OCI-LY1 (cell line): ENCODE measurements around the gene DLX4.

Experiments
- CTCF ChIP-seq: fragments of 200-600 bp; sonication (generic), shearing (Covaris generic); IDR thresholded peaks from 2 replicates; pipeline ENCODE4 v1.5.1; 2017; ENCODE audit warnings: mild to moderate bottlenecking, antibody characterized with exemption, low read length, moderate library complexity, mixed read lengths
- EZH2 ChIP-seq: fragments of 200-600 bp; sonication (generic), shearing (Covaris generic); IDR thresholded peaks from 2 replicates; pipeline ENCODE4 v1.8.0; 2017; ENCODE audit warnings: borderline replicate concordance, mixed run types, mild to moderate bottlenecking, antibody characterized with exemption, low read length, moderate library complexity, mixed read lengths

DNA sequence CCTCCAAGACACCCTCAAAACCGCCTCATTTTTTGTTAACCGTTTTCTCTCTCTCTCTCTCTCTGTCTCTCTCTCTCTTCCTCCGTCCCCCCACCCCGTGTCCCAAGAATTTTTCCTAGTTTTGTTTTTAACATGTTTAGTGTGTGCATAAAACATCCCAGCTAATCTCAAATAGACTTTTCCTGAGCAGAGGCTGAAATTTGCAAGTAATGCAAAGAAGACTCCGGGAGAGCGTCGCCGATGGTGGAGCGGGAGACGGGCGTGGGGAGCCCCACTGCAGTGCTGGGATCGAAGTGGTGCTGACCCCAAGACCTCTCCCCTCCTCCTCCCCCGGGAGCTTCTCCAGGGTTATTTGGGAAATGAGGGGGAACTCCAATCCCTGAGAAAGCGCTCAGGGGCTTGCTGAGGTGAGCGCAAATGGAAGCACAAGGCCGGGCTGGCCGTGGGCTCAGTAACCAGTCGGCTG lies 4.7 kb upstream of the DLX4 start:
- TF ChIP-seq CTCF: no peak
- TF ChIP-seq EZH2: no peak
